Measurements from ENCODE around the gene SQOR.

SQOR gene

GRCh38 chr15:45634432-45635190 lies at the start of gene SQOR:
Gene SQOR, plus strand, starts transcription at chr15:45635029. Its CDS starts 23,895 bp downstream, at chr15:45658924.
- no peaks in the 10 kb centered on the region for H3K27me3 Mint-ChIP-seq
- H3K4me3 Mint-ChIP-seq, result peak within 1 kb of the TSS; percentile 96
- H3K27ac Mint-ChIP-seq, result peak within 1 kb of the TSS; percentile 90
- H3K9me3 Mint-ChIP-seq, result no peaks in the 10 kb centered on the region
- H3K4me1 Mint-ChIP-seq (ENCODE audit: low read depth), result peaks cover 43% of the 10 kb centered on the region
- DNase-seq, result peak; percentile 83
- H3K36me3 Mint-ChIP-seq (ENCODE audit: low read depth), result peaks cover 30% of the 10 kb centered on the region

- H3K4me1 Mint-ChIP-seq (ENCODE audit: low read depth), result peaks cover 37% of the 10 kb centered on the region
- no peak for DNase-seq
- peaks cover 26% of the 10 kb centered on the region for H3K36me3 Mint-ChIP-seq (ENCODE audit: low read depth)
- peak overlapping the region; percentile 100 for H3K27ac Mint-ChIP-seq
- no peaks in the 10 kb centered on the region for H3K27me3 Mint-ChIP-seq
- H3K9me3 Mint-ChIP-seq, result no peaks in the 10 kb centered on the region
- H3K4me3 Mint-ChIP-seq, result peak overlapping the region; percentile 97
Observed at GRCh38 chr15:45585069-45585791, 49.6 kb upstream of the SQOR start.

GRCh38 chr15:45586125-45586524 lies 48.7 kb upstream of the SQOR start:
- peak overlapping the region; percentile 100 for H3K27ac Mint-ChIP-seq
- H3K36me3 Mint-ChIP-seq (ENCODE audit: low read depth), result peaks cover 26% of the 10 kb centered on the region
- peaks cover 41% of the 10 kb centered on the region for H3K4me1 Mint-ChIP-seq (ENCODE audit: low read depth)
- H3K4me3 Mint-ChIP-seq, result peak overlapping the region; percentile 97
- no peaks in the 10 kb centered on the region for H3K9me3 Mint-ChIP-seq
- DNase-seq, result no peak
- H3K27me3 Mint-ChIP-seq, result no peaks in the 10 kb centered on the region

DNA sequence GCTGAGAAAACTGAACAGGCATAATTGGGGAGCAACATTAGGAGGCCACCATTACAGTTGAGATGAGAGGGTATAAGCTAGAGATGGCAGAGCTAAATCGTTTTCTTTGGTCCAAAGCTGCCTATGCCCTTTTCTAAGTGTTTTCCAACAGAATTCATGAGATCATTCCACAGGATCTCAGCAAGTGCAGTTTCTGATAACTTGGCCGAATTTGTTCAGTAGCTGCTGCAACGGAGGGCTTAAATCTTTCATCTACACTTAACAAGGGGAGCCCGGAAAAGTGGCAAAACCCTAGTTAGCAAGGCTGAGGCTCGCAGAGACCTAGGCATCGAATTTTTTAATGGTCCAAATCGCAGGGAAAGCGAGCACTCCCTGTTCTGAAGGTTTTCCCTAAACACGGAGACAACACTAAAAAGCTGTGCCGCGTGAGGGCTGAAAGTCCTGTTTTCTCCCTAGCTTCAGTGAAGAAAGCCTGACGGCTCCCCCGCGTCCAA lies 48.2 kb upstream of the SQOR start:
- H3K36me3 Mint-ChIP-seq (ENCODE audit: low read depth), result peaks cover 27% of the 10 kb centered on the region
- peaks cover 45% of the 10 kb centered on the region for H3K4me1 Mint-ChIP-seq (ENCODE audit: low read depth)
- no peaks in the 10 kb centered on the region for H3K9me3 Mint-ChIP-seq
- H3K4me3 Mint-ChIP-seq, result peak overlapping the region; percentile 97
- no peak for DNase-seq
- H3K27ac Mint-ChIP-seq, result peak overlapping the region; percentile 100
- H3K27me3 Mint-ChIP-seq, result no peaks in the 10 kb centered on the region

- Mint-ChIP-seq H3K4me3 (peak within 1 kb of the TSS; percentile 97), H3K4me1 (ENCODE audit: low read depth) (peaks cover 50% of the 10 kb centered on the region), H3K9me3 (no peaks in the 10 kb centered on the region), H3K27me3 (no peaks in the 10 kb centered on the region), H3K36me3 (ENCODE audit: low read depth) (peaks cover 31% of the 10 kb centered on the region), H3K27ac (peak within 1 kb of the TSS; percentile 100)
- peak; percentile 94 for DNase-seq
Observed at GRCh38 chr15:45587095-45587862, 47.5 kb upstream of the SQOR start, which contains the start of gene BLOC1S6. Gene BLOC1S6, plus strand, starts transcription at chr15:45587379. Its CDS starts 65 bp downstream, at chr15:45587444.

DNA sequence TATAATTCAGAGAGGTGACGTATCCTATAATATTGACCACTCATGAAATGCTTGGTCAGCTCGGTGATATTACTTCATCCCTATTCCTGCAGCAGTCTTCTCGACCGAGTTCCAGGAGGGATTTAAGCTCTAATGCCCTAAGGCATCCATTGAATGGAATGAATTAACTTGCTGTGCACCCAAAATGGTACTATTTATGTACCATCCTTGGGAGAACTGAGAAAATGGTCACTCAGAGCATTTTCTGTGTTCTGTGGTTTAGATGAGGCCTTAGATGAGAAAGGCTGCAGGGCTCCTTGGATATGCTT lies 47.0 kb upstream of the SQOR start:
- Mint-ChIP-seq H3K9me3 (no peaks in the 10 kb centered on the region), H3K27ac (peak overlapping the region; percentile 100), H3K4me3 (peak overlapping the region; percentile 97), H3K27me3 (no peaks in the 10 kb centered on the region), H3K4me1 (ENCODE audit: low read depth) (peaks cover 52% of the 10 kb centered on the region), H3K36me3 (ENCODE audit: low read depth) (peaks cover 36% of the 10 kb centered on the region)
- DNase-seq, result no peak

DNA sequence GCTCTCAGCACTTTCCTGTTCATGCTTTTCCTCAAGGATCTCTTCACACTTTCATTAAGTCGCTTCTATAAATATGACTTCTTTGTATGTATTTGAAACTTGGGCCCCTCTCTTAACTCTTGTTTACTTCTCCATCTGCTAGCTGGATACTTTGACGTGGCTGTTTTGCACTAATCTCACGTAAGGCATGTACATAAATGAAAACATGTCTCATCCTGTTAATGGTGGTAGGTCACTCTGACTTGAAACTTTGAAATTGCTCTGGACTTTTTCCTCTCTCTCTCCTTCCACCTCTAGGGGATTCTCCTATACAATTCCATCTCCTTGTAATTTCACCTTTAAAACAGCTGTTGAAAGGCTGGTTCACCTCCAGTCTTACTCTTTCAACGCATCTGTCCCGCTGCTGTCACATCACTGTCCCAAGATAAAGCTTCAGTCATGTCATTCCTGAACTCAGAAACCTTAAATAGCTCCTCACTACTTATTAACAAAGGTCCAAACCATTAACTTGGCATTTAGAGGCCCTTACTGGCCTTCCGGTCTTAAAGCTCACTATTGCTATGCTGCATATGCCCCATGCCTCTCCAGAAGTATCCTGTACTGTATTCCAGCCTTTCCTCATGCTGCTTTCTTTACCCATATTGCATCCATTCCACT lies 46.5 kb upstream of the SQOR start:
- Mint-ChIP-seq H3K36me3 (ENCODE audit: low read depth) (peaks cover 38% of the 10 kb centered on the region), H3K27me3 (no peaks in the 10 kb centered on the region), H3K4me1 (ENCODE audit: low read depth) (peaks cover 54% of the 10 kb centered on the region), H3K4me3 (peak overlapping the region; percentile 97), H3K9me3 (no peaks in the 10 kb centered on the region), H3K27ac (peak overlapping the region; percentile 100)
- DNase-seq, result no peak

- Mint-ChIP-seq H3K27me3 (no peaks in the 10 kb centered on the region), H3K4me3 (peak overlapping the region; percentile 97), H3K4me1 (ENCODE audit: low read depth) (peaks cover 57% of the 10 kb centered on the region), H3K27ac (peak overlapping the region; percentile 100), H3K9me3 (no peaks in the 10 kb centered on the region), H3K36me3 (ENCODE audit: low read depth) (peaks cover 46% of the 10 kb centered on the region)
- DNase-seq, result no peak
Observed at GRCh38 chr15:45589256-45589655, 45.6 kb upstream of the SQOR start.

GRCh38 chr15:45594319-45594718 lies 40.5 kb upstream of the SQOR start:
- Mint-ChIP-seq H3K4me1 (ENCODE audit: low read depth) (peaks cover 31% of the 10 kb centered on the region), H3K27ac (no peak overlapping the region), H3K36me3 (ENCODE audit: low read depth) (peaks cover 57% of the 10 kb centered on the region)

GRCh38 chr15:45594835-45595530 lies 39.8 kb upstream of the SQOR start:
- H3K27ac Mint-ChIP-seq, result no peak overlapping the region
- H3K4me3 Mint-ChIP-seq, result no peak overlapping the region
- H3K9me3 Mint-ChIP-seq, result no peaks in the 10 kb centered on the region
- peaks cover 27% of the 10 kb centered on the region for H3K4me1 Mint-ChIP-seq (ENCODE audit: low read depth)
- H3K27me3 Mint-ChIP-seq, result no peaks in the 10 kb centered on the region
- peaks cover 57% of the 10 kb centered on the region for H3K36me3 Mint-ChIP-seq (ENCODE audit: low read depth)
- DNase-seq, result no peak

More at GRCh38 chr15:45594319-45594718, 40.5 kb upstream of the SQOR start:
- H3K9me3 Mint-ChIP-seq, result no peaks in the 10 kb centered on the region
- H3K4me3 Mint-ChIP-seq, result no peak overlapping the region
- no peaks in the 10 kb centered on the region for H3K27me3 Mint-ChIP-seq
- no peak for DNase-seq

GRCh38 chr15:45603881-45604280 lies 30.9 kb upstream of the SQOR start:
- no peak for DNase-seq
- H3K27ac Mint-ChIP-seq, result peak overlapping the region; percentile 42
- H3K36me3 Mint-ChIP-seq (ENCODE audit: low read depth), result peaks cover 49% of the 10 kb centered on the region
- peaks cover 8% of the 10 kb centered on the region for H3K4me1 Mint-ChIP-seq (ENCODE audit: low read depth)
- no peaks in the 10 kb centered on the region for H3K9me3 Mint-ChIP-seq
- H3K27me3 Mint-ChIP-seq, result no peaks in the 10 kb centered on the region
- H3K4me3 Mint-ChIP-seq, result no peak overlapping the region

DNA sequence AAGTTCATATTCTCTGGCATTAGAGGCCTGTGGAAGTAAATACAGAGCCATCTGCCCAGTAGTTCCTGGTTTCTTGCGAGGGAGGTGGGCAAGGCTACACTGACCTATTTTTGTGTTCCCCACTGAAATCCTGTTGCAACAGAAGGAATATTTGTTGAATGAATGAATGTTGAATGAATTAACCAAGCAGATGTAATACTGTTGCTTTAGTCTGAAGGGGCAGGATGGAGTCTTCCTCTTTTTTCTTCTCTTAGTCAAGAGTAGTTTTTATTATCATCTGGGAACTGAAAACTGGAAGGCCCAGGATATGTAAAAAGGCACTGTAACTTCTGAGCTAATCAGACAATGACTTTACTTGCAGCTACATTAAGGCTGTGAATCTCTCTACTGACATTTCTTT lies 30.5 kb upstream of the SQOR start:
- Mint-ChIP-seq H3K9me3 (no peaks in the 10 kb centered on the region), H3K4me3 (no peak overlapping the region), H3K27me3 (no peaks in the 10 kb centered on the region), H3K27ac (peak overlapping the region; percentile 63), H3K4me1 (ENCODE audit: low read depth) (peaks cover 8% of the 10 kb centered on the region), H3K36me3 (ENCODE audit: low read depth) (peaks cover 52% of the 10 kb centered on the region)
- DNase-seq, result no peak

DNA sequence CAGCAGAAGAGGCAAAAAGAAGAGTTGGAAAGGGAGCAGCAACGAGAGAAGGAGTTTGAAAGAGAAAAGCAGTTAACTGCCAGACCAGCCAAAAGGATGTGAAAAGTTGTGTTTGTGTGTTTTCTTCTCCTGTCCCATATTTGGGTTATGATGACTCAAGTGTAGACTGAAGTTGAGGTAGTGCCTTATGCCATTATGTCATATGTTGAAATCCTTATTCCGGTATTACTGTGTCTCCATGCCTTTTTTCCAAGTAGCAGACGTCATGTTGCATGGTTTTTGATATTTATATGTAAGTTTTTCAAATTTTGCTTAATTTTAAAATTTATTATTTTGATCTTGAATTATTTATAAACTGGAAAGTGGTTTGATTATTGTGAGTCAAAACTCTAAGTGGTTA lies 28.4 kb upstream of the SQOR start:
- H3K27me3 Mint-ChIP-seq, result no peaks in the 10 kb centered on the region
- H3K4me3 Mint-ChIP-seq, result no peak overlapping the region
- peaks cover 3% of the 10 kb centered on the region for H3K4me1 Mint-ChIP-seq (ENCODE audit: low read depth)
- H3K36me3 Mint-ChIP-seq (ENCODE audit: low read depth), result peaks cover 48% of the 10 kb centered on the region
- DNase-seq, result no peak
- H3K9me3 Mint-ChIP-seq, result no peaks in the 10 kb centered on the region
- H3K27ac Mint-ChIP-seq, result no peak overlapping the region

Data from activated T-cell treated with anti-CD3 and anti-CD28 coated beads, Interleukin-2, amount 50 U/mL, for 24 hours (primary cell).